K562 (cell line): ENCODE results near the gene ZNF433. TPM values are rescaled to one million over a fixed set of nuclear protein-coding genes. Genes with fewer than 3 reads are reported as not detected.

Experiments
- BRD4 ChIP-seq: fragments of 200-600 bp; sonication (generic); IDR thresholded peaks from 2 replicates; pipeline ENCODE4 v1.6.1; 2017; ENCODE audit warnings: inconsistent platforms
- CREB1 ChIP-seq, 2 experiments: sonication (generic) in 1 of 2; formaldehyde crosslinking in 1 of 2; IDR thresholded peaks; 2 replicates each; pipeline versions ENCODE4 v1.6.1 to v1.8.0; 2012 to 2022; ENCODE audit warnings: inconsistent platforms in 1 of 2, mild to moderate bottlenecking in 1 of 2, missing genetic modification reagents in 1 of 2, moderate library complexity in 1 of 2
- CREB5 ChIP-seq: fragments of 250-450 bp; sonication (Bioruptor Pico); IDR thresholded peaks from 2 replicates; pipeline ENCODE4 v1.5.0; 2020; ENCODE audit warnings: mild to moderate bottlenecking
- DEAF1 ChIP-seq: fragments of 450-650 bp; formaldehyde crosslinking; IDR thresholded peaks from 2 replicates; pipeline ENCODE4 v1.4.0; 2020; ENCODE audit warnings: mild to moderate bottlenecking, moderate library complexity
- ELK1 ChIP-seq: sonication (generic); formaldehyde crosslinking; IDR thresholded peaks from 2 replicates; pipeline ENCODE4 v1.8.1; 2022; ENCODE audit warnings: missing genetic modification reagents
- ESRRA ChIP-seq: fragments of 450-650 bp; IDR thresholded peaks from 2 replicates; pipeline ENCODE4 v1.6.1; 2014; ENCODE audit warnings: low read depth, mild to moderate bottlenecking, moderate library complexity, borderline replicate concordance
- GTF3C2 ChIP-seq: IDR thresholded peaks from 3 replicates; pipeline ENCODE4 v1.6.1; 2011; ENCODE audit warnings: borderline replicate concordance, mild to moderate bottlenecking, moderate library complexity; ENCODE audit not compliant: insufficient read length; ENCODE audit errors: extremely low read depth
- HINFP ChIP-seq: fragments of 450-650 bp; conservative IDR thresholded peaks from 2 replicates; pipeline ENCODE4 v1.6.1; 2016; ENCODE audit warnings: missing genetic modification characterization, low read depth, mild to moderate bottlenecking, control low read depth, missing compliant biosample characterization
- KAT7 ChIP-seq: sonication (generic); formaldehyde crosslinking; IDR thresholded peaks from 2 replicates; pipeline ENCODE4 v1.8.0; 2022; ENCODE audit warnings: missing genetic modification reagents, mild to moderate bottlenecking, borderline replicate concordance
- KLF16 ChIP-seq: IDR thresholded peaks from 2 replicates; pipeline ENCODE4 v1.6.1; 2016; ENCODE audit warnings: antibody characterized with exemption
- MCM7 ChIP-seq, 2 experiments: fragments of 450-650 bp; IDR thresholded peaks; 2 replicates each; pipeline ENCODE4 v1.6.1; 2016 to 2018
- NR1H2 ChIP-seq: sonication (generic); formaldehyde crosslinking; IDR thresholded peaks from 2 replicates; pipeline ENCODE4 v1.4.0; 2020; ENCODE audit warnings: mild to moderate bottlenecking, missing genetic modification reagents
- POLR2B ChIP-seq: fragments of 450-650 bp; IDR thresholded peaks from 2 replicates; pipeline ENCODE4 v1.6.1; 2018; ENCODE audit warnings: low read depth; ENCODE audit not compliant: partially characterized antibody
- PRMT5 ChIP-seq: sonication (generic); formaldehyde crosslinking; IDR thresholded peaks from 2 replicates; pipeline ENCODE4 v1.5.0; 2020; ENCODE audit warnings: missing genetic modification reagents
- TEAD1 ChIP-seq, 2 experiments: fragments of 450-650 bp in 1 of 2; sonication (generic) in 1 of 2; formaldehyde crosslinking; IDR thresholded peaks; 2 replicates each; pipeline versions ENCODE4 v1.4.0 to v1.8.0; 2020 to 2022; ENCODE audit warnings: mild to moderate bottlenecking in 2 of 2, missing genetic modification reagents in 1 of 2
- ZBTB17 ChIP-seq: fragments of 450-650 bp; formaldehyde crosslinking; IDR thresholded peaks from 2 replicates; pipeline ENCODE4 v1.4.0; 2020; ENCODE audit warnings: mild to moderate bottlenecking
- ZNF184 ChIP-seq: sonication (generic); formaldehyde crosslinking; IDR thresholded peaks from 2 replicates; pipeline ENCODE4 v1.5.0; 2020; ENCODE audit warnings: missing genetic modification reagents
- ZNF347 ChIP-seq: fragments of 450-650 bp; formaldehyde crosslinking; IDR thresholded peaks from 2 replicates; pipeline ENCODE4 v1.4.0; 2020; ENCODE audit warnings: low read depth, mild to moderate bottlenecking, moderate library complexity
- ZNF384 ChIP-seq: IDR thresholded peaks from 2 replicates; pipeline ENCODE4 v1.6.1; 2012; ENCODE audit warnings: low read depth, low read length, improper control_type of control experiment
- polyA plus RNA-seq, 8 experiments: library from polyadenylated mRNA; depleted of rRNA in 4 of 8; stranded (reverse) in 5 of 8; unstranded in 3 of 8; fragments of >200 nt; fragmentation: Nextera tagmentation in 2 of 8; fragmentation: Illumina TruSeq in 1 of 8; extraction: Ambion mirVana in 2 of 8; extraction: Trizol in 1 of 8; gene quantifications; 2 replicates each; pipeline versions ENCODE4 v1.2.1 to v1.2.3, GENCODE V29; 2011 to 2014; ENCODE audit warnings: inconsistent platforms in 1 of 8, missing spikeins in 1 of 8
- total RNA-seq, 7 experiments: library from RNA; depleted of rRNA in 6 of 7; stranded (reverse); fragments of >200 nt in 6 of 7; fragmentation: Illumina TruSeq in 2 of 7; extraction: Trizol in 2 of 7; gene quantifications; 2 replicates each; pipeline versions ENCODE4 v1.2.1 to v1.2.3, GENCODE V29; 2011 to 2021; ENCODE audit warnings: low replicate concordance in 1 of 7

The ZNF433 gene
- total and polyA plus RNA-seq, 9 of the 15 experiments (the other 6 are each of a cell fraction or from before 2014, with no cell fraction given): 2.0 to 4.1 (median 2.9) TPM

- no peak for TF ChIP-seq NR1H2
- TF ChIP-seq HINFP: no peak
- TF ChIP-seq MCM7 (IDR thresholded peaks at IDR 0.05): no peak
- TF ChIP-seq ELK1 (CRISPR knock-in tag): no peak
- TF ChIP-seq ESRRA: peak; percentile 79
- no peak for TF ChIP-seq ZNF384
- peak; percentile 58 for TF ChIP-seq POLR2B
- TF ChIP-seq CREB5 (CRISPR knock-in tag): no peak
- TF ChIP-seq TEAD1 (CRISPR knock-in tag; IDR thresholded peaks at IDR 0.05): no peak
- TF ChIP-seq ZBTB17: no peak
- no peak for TF ChIP-seq GTF3C2
- TF ChIP-seq BRD4: no peak
- TF ChIP-seq CREB1 (IDR thresholded peaks at IDR 0.05): no peak
- TF ChIP-seq CREB1 (CRISPR knock-in tag; IDR thresholded peaks at IDR 0.05): no peak
- TF ChIP-seq KLF16: peak; percentile 90
- TF ChIP-seq DEAF1 (CRISPR knock-in tag): no peak
- no peak for TF ChIP-seq ZNF184 (CRISPR knock-in tag)
- TF ChIP-seq ZNF347 (CRISPR knock-in tag): no peak
- no peak for TF ChIP-seq KAT7
- no peak for TF ChIP-seq PRMT5 (CRISPR knock-in tag)
Observed at GRCh38 chr19:12064590-12065538, 29.4 kb upstream of the ZNF433 start, which contains the start of gene ZNF844 (continued).
